GM18526 (cell line): Measurements from ENCODE around the gene LILRA1.

Source experiments
- POLR2A ChIP-seq: IDR thresholded peaks from 3 replicates; pipeline ENCODE4 v1.6.1; 2011; ENCODE audit not compliant: insufficient read length; ENCODE audit errors: extremely low read depth

Gene LILRA1

DNA sequence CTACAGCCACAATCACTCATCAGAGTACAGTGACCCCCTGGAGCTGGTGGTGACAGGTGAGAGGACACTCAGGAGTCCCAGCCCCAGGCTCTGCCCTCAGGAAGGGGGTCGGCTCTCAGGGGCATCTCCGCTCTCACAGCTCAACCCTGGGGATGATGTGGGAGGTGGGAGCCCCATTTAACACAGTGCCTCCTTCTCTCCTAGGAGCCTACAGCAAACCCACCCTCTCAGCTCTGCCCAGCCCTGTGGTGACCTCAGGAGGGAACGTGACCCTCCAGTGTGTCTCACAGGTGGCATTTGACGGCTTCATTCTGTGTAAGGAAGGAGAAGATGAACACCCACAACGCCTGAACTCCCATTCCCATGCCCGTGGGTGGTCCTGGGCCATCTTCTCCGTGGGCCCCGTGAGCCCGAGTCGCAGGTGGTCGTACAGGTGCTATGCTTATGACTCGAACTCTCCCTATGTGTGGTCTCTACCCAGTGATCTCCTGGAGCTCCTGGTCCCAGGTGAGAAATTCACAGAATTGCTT, 18.8 kb upstream of the LILRA1 start:
- no peak for TF ChIP-seq POLR2A

DNA sequence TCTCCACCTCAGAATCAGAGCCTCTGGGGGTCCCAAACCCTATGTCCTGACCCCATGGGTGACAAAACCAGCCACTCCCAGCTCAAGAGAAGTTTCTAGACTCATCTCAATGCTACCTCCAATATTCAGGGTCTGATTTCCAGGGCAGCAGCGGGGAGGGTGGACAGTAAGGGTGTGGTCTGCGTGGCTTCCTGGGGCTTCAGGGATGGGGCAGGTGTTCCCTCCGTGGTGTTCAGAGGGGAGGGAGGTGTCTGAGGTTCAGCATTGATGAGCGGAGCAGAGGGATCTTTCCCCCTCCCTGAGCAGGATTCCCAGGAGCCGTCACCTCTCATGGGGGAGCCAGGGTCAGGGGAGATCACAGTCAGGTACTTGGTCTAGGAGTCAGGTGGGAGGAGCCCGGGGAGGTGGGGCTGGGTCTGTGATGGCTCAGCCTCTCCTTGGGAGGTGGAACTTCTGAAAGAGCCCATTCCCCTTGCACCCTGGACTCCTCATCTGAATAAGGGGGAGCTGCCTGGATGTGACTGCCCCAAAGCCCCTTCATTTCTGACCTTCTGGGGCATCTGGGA, 16.9 kb upstream of the LILRA1 start:
- no peak for TF ChIP-seq POLR2A

DNA sequence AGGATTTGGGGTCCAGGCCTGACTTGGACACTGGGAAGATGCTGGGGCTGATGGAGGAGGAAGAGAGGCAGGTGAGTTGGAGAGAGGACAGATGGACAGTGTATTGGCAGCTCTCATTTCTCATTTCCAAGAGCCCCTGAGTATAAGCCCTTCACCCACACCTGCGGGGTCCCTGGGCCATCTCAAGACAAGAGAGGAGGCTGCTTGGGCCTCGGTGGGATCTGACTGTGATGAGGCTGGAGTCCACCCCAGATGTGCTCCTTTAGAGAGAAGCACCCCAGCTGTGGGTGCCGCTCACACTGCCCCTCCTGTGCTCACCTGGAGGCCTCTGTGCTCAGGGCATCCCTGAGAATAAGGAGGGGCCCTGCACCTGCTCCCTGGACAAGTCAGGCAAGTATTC, 16.1 kb upstream of the LILRA1 start:
- no peak for TF ChIP-seq POLR2A

- no peak for TF ChIP-seq POLR2A
Measured at GRCh38 chr19:54586397-54586796, 7.0 kb upstream of the LILRA1 start.

- TF ChIP-seq POLR2A, result no peak
Measured at GRCh38 chr19:54587026-54587425, 6.4 kb upstream of the LILRA1 start.

- TF ChIP-seq POLR2A, result no peak
Measured at GRCh38 chr19:54594737-54595136, 1.3 kb downstream of the LILRA1 start.

DNA sequence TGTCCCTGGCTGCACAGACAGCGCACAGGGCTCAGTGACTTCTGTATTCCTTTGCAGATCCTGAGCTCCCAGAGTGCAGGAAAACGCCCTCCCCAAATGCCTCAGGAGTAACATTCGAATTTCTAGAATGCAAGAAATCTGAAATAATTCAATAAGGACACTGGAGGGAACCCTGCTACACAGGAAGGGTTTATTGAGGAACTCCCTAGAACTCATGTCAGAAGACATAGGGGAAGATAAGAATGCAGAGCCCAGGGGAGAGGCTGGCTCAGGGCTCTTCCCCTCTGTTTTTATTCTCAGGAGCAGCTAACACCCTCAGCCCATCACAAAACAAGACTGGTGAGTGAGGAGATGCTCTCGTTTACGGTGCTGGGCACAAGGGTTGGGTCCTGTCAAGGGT, 6.8 kb downstream of the LILRA1 start:
- TF ChIP-seq POLR2A, result no peak

DNA sequence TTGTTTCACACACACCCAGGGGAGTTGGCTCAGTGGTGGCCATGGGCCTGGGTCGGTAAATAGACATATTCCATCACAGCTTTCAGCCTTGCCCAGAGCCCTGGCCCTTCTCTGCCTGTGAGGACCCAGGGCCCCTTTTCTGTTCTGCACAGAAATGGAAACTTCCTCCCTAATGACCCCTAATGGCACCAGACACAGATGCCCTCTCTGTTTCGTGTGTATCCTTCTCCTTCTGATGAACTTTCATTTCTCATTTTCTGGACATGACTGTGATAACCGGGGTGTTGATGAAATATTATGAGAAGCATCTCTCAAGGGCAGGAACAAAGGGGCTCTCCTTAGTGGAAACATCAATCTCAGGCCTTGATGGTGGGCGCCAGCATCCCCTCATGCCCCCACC, 12.8 kb downstream of the LILRA1 start:
- TF ChIP-seq POLR2A, result no peak

DNA sequence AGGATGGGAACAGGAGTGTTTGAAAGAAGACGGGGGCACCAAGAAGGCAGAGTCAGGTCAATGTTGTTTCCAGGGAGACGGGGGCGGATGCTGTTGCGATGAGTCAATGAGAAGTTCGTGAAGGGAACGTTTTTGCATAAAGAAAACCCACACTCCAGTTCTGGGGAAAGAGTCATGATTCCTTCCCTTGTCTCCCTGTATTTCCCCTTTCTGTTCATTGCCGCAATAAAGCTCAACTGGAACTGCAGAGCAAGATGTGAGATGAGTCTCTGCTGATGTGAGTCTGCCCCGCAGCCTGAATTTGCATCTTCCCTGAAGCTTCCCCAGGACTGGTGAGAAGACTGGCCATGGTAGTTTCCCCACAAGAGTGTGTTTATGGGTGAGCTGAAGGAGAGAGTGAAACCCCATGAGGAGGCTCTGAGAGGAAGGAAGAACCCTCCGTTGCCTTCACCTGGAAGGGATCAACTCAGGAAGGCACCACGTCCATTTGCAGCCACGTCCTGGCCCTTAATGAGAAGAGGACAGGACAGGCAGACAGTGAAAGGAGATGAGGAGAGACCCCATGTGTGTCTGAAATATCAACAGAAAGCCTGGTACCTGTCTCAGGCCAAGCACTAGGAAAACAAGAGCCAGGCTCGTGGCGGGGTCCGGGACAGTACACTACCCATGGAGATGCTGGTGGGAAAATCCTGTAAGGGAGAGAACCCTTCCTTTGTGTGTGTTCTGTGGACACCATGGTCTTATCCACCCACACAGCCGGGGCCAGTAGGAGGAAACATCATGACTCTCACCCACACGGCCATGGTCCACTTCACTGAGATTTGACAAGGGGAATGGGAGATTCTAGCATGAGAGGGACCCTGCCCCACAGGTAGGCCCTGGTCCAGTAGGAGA, 13.7 kb downstream of the LILRA1 start:
- no peak for TF ChIP-seq POLR2A

DNA sequence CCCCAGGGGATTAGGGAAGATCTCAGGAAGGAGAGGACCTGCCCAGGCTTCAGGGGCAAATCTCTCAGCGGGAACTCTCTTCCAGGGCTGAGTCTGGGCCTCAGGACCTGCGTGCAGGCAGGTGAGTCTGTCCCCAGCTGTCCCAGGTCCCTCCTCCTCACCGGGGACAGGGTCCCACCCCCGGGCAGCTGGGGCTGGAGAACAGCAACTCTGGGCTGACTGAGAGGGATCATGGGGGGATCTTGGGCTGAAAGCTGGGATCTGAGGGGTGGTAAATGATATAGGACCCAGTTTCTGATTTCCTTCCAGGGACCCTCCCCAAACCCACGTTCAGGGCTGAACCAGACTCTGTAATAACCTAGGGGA, 14.3 kb downstream of the LILRA1 start:
- TF ChIP-seq POLR2A, result no peak

GRCh38 chr19:54608205-54608604, 14.8 kb downstream of the LILRA1 start:
- no peak for TF ChIP-seq POLR2A

DNA sequence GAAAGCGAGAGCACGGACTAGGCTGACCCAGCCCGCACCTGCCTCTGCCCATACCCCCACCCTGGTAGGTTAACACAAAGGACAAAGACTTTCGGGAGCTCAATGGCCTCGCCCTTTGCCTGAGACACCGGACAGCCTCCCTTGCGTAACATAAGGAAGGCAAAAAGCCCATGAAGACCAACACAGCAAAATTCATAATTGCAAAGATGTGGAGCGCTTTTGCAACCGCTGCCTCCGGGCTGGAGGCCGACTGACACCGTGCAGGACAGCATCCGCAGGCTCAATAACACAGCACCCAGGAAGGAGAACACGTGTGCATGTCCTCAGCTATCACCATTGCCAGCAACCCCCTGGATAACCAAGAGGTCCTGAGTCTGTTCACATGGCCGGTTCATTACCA, 15.4 kb downstream of the LILRA1 start:
- TF ChIP-seq POLR2A, result no peak

GRCh38 chr19:54609356-54609791, 15.9 kb downstream of the LILRA1 start:
- TF ChIP-seq POLR2A, result no peak

DNA sequence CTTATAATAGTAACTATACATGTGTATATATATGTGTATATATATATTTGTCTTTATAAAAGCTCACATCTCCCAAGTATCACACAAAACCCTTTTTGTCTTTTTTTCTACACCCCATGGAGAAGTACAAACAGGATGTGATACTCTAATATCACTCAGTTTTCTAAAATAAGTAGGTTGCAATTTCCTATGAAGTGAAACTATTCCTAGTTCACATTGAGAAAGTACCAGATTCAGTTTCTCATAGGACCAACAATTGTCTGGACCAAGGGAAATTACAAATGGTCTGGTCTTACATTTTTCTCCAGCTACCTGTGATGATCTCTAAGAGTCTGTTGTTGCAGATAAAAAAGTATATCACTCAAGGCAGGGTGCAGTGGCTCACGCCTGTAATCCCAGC, 19.0 kb downstream of the LILRA1 start:
- TF ChIP-seq POLR2A, result no peak

- TF ChIP-seq POLR2A, result no peak
Measured at GRCh38 chr19:54614726-54615125, 21.3 kb downstream of the LILRA1 start.

DNA sequence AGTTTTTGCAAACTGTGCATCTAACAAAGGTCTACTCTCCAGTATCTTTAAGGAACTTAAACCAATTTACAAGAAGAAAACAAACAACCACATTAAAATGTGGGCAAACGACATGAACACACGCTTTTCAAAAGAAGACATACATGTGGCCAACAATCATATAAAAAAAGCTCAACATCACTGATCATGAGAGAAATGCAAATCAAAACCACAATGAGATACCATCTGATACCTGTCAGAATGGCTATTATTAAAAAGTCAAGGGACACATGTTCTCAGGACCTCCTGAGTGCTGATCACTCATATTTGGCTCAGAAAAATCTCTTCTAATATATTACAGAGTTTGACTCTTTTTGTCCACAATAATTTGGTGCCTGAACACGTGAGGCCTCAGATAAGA, 22.6 kb downstream of the LILRA1 start:
- no peak for TF ChIP-seq POLR2A
